K562 (cell line): ENCODE data around the gene POLE2. TPM values are rescaled to one million over a fixed set of nuclear protein-coding genes. Genes with fewer than 3 reads are reported as not detected.

Source experiments
- CREBBP ChIP-seq: IDR thresholded peaks from one replicate; pipeline ENCODE4 v1.6.1; 2012; ENCODE audit warnings: low read depth, mild to moderate bottlenecking, control low read depth, inconsistent platforms, low read length
- E2F4 ChIP-seq: sonication (generic); formaldehyde crosslinking; IDR thresholded peaks from 2 replicates; pipeline ENCODE4 v1.8.0; 2022; ENCODE audit warnings: mild to moderate bottlenecking, low read depth, missing genetic modification reagents
- GTF2A2 ChIP-seq: IDR thresholded peaks from 2 replicates; pipeline ENCODE4 v1.6.1; 2016; ENCODE audit warnings: mild to moderate bottlenecking, missing genetic modification characterization, missing compliant biosample characterization
- HINFP ChIP-seq: fragments of 450-650 bp; conservative IDR thresholded peaks from 2 replicates; pipeline ENCODE4 v1.6.1; 2016; ENCODE audit warnings: missing genetic modification characterization, low read depth, mild to moderate bottlenecking, control low read depth, missing compliant biosample characterization
- IFI16 ChIP-seq: fragments of 250-450 bp; sonication (Bioruptor Pico); IDR thresholded peaks from 2 replicates; pipeline ENCODE4 v2.1.2; 2022; ENCODE audit warnings: mild to moderate bottlenecking, inconsistent platforms
- LARP7 ChIP-seq: fragments of 450-650 bp; IDR thresholded peaks from 2 replicates; pipeline ENCODE4 v1.6.1; 2016
- MED1 ChIP-seq: sonication (generic); formaldehyde crosslinking; IDR thresholded peaks from 2 replicates; pipeline ENCODE4 v1.8.1; 2023; ENCODE audit warnings: missing genetic modification reagents, borderline replicate concordance
- MITF ChIP-seq: IDR thresholded peaks from 2 replicates; pipeline ENCODE4 v1.6.1; 2014; ENCODE audit warnings: antibody characterized with exemption
- PHF8 ChIP-seq: fragments of 200-600 bp; sonication (generic); IDR thresholded peaks from 2 replicates; pipeline ENCODE4 v1.6.1; 2012; ENCODE audit warnings: mixed run types, mild to moderate bottlenecking, inconsistent platforms, low read length, moderate library complexity, borderline replicate concordance
- PPARD ChIP-seq: fragments of 250-450 bp; sonication (Bioruptor Pico); IDR thresholded peaks from 2 replicates; pipeline ENCODE4 v1.8.0; 2022; ENCODE audit warnings: inconsistent platforms, mild to moderate bottlenecking, moderate library complexity
- PTRF ChIP-seq: fragments of 450-650 bp; IDR thresholded peaks from 2 replicates; pipeline ENCODE4 v1.6.1; 2016; ENCODE audit warnings: mild to moderate bottlenecking, missing genetic modification characterization, missing compliant biosample characterization
- RBM17 ChIP-seq: fragments of 200-400 bp; formaldehyde crosslinking; IDR thresholded peaks from 2 replicates; pipeline ENCODE4 v1.6.1; 2017; ENCODE audit warnings: low read depth, mild to moderate bottlenecking, low read length, borderline replicate concordance
- SMARCA4 ChIP-seq: fragments of 450-650 bp; IDR thresholded peaks from 2 replicates; pipeline ENCODE4 v1.6.1; 2016
- SMARCA5 ChIP-seq: fragments of 450-650 bp; IDR thresholded peaks from 2 replicates; pipeline ENCODE4 v1.6.1; 2016
- SREBF2 ChIP-seq: sonication (generic); formaldehyde crosslinking; IDR thresholded peaks from 2 replicates; pipeline ENCODE4 v1.4.0; 2020; ENCODE audit warnings: mild to moderate bottlenecking, missing genetic modification reagents
- VEZF1 ChIP-seq: fragments of 200-800 bp; sonication (Bioruptor generic); IDR thresholded peaks from 2 replicates; pipeline ENCODE4 v1.6.1; 2017; ENCODE audit warnings: missing genetic modification characterization, missing compliant biosample characterization
- ZBTB43 ChIP-seq: sonication (generic); formaldehyde crosslinking; IDR thresholded peaks from 2 replicates; pipeline ENCODE4 v1.8.0; 2023; ENCODE audit warnings: mild to moderate bottlenecking, missing genetic modification reagents
- ZNF395 ChIP-seq: fragments of 200-800 bp; sonication (Bioruptor generic); IDR thresholded peaks from 2 replicates; pipeline ENCODE4 v1.6.1; 2017; ENCODE audit warnings: missing genetic modification characterization, missing compliant biosample characterization
- polyA plus RNA-seq, 8 experiments: library from polyadenylated mRNA; depleted of rRNA in 4 of 8; stranded (reverse) in 5 of 8; unstranded in 3 of 8; fragments of >200 nt; fragmentation: Nextera tagmentation in 2 of 8; fragmentation: Illumina TruSeq in 1 of 8; extraction: Ambion mirVana in 2 of 8; extraction: Trizol in 1 of 8; gene quantifications; 2 replicates each; pipeline versions ENCODE4 v1.2.1 to v1.2.3, GENCODE V29; 2011 to 2014; ENCODE audit warnings: inconsistent platforms in 1 of 8, missing spikeins in 1 of 8
- total RNA-seq, 7 experiments: library from RNA; depleted of rRNA in 6 of 7; stranded (reverse); fragments of >200 nt in 6 of 7; fragmentation: Illumina TruSeq in 2 of 7; extraction: Trizol in 2 of 7; gene quantifications; 2 replicates each; pipeline versions ENCODE4 v1.2.1 to v1.2.3, GENCODE V29; 2011 to 2021; ENCODE audit warnings: low replicate concordance in 1 of 7

The POLE2 gene
- total and polyA plus RNA-seq, 9 of the 15 experiments (the other 6 are each of a cell fraction or from before 2014, with no cell fraction given), result 30.7 to 78.4 (median 55.4) TPM

- TF ChIP-seq MITF (peak; percentile 20; the same call in 1 of the 2 replicates), ZBTB43 (CRISPR knock-in tag) (0 out of 2 replicates have a peak, but pooled peaks have one; percentile 41), IFI16 (CRISPR knock-in tag) (no peak), SMARCA4 (0 out of 2 replicates have a peak, but pooled peaks have one; percentile 11), HINFP (tag) (no peak), GTF2A2 (tag) (no peak), PHF8 (peak; percentile 92; the same call in 1 of the 2 replicates), ZNF395 (CRISPR knock-in tag) (no peak), VEZF1 (CRISPR knock-in tag) (peak; percentile 93), PTRF (tag) (no peak), RBM17 (no peak), E2F4 (CRISPR knock-in tag) (no peak), LARP7 (no peak), PPARD (no peak), SMARCA5 (no peak), MED1 (CRISPR knock-in tag) (no peak), CREBBP (no peak), SREBF2 (CRISPR knock-in tag) (no peak)
These were observed 54.1 kb downstream of the POLE2 start (continued) for GRCh38 chr14:49633640-49634546.
